Endometrial microvascular endothelial cells (primary cell): ENCODE measurements around the gene TPD52L1. TPM values are rescaled to one million over a fixed set of nuclear protein-coding genes. Genes with fewer than 3 reads are reported as not detected.

Source experiments
- in situ Hi-C: cut with HindIII; loops from 2 replicates; pipeline ENCODE4 v1.10.0; 2017; ENCODE audit warnings: low sequenced_read_pairs, low pct_unique_long_range_greater_than_20kb; ENCODE audit errors: inconsistent ontology term
- total RNA-seq: library from RNA; depleted of rRNA; stranded (reverse); fragments of >200 nt; gene quantifications from one replicate; pipeline ENCODE4 v1.2.3, GENCODE V29; 2015; ENCODE audit errors: inconsistent ontology term

Gene TPD52L1
- total RNA-seq, 1 donor from 2014 or later: 2.0 TPM

DNA sequence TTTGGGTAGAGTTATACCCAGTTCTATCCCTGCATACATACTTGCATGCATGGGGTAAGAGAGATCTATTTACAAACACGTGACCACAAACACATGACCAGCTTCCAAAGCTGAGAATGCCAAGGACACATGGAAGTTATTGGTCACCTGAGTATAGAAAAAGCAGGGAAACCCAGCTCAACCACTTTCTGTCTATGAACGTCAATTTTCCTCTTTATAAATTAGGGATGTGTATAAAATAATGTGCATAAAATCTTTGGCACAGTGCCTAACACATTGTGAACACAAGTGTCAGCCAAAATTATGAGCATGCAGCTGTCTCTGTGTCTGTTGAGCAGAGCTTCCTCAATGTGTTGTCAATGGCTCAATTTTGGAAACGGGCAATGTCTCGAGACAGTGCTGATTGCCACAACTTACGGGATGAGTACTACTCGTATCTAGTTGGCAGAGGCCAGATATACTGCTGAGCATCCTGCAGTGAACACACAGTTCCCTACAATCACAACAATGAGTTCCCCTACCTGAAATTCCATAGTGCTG, 44.9 kb downstream of the TPD52L1 start:
- in situ Hi-C loops: no loop called here

DNA sequence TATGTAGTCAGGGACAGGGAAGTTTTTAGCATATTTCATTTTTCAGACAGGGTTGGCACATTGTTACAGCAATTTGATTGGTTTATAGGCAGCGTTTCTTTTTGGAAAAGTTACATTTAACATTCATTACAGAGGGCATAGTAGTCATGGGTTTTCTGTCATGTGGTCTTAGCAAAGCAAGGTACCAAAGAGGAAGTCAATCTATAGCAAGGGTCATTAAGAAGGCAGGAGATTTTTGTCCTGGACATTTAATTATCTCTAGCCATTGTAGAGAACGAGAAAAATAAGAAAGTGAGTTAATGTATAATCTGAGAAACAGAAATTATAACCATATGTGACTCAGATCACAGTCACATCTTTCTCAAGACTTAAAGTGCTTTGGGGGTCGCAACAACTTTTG, 47.4 kb downstream of the TPD52L1 start:
- in situ Hi-C loops: no loop called here

DNA sequence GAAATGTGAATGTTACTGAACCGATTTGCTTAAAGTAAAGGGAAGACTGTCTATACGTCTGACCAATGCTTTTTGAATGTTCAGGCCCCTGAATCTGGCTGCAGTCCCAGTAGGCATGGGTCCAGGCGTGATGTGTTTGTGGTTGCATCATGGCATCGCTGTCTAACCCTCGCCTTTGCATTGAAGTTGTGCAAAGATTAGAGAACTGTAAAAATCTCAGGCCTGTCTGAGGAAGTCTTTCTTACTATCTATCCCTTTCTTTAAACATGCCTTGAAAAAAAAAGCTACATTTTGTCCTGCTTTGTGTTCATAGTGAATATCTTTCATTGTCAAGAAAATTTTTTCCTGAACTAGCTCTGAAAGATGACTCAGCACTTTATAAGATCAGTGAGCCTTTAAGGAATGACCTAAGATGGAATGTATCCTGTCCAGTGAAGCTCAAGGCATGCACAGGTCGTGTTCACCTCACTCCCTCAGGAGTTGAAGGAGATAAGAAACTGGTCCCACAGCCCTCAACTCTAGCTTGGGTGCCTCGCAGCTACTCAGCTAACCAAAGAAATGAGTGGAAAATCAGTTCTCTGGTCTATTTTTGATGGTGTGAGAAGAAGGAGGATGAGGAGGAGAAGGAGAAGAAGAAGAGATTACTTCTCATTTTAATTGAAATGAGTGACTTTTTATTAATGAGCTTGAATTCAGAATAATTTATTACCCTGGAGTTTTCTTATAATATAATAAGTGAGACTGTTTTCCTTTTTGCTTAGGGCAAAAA, 48.6 kb downstream of the TPD52L1 start:
- in situ Hi-C loops: no loop called here

- in situ Hi-C loops: no loop called here
Observed at GRCh38 chr6:125203395-125203794, 49.8 kb downstream of the TPD52L1 start.

GRCh38 chr6:125205931-125206330, 52.4 kb downstream of the TPD52L1 start:
- in situ Hi-C loops: no loop called here

- in situ Hi-C loops: no loop called here
Observed at GRCh38 chr6:125206389-125206788, 52.8 kb downstream of the TPD52L1 start.

GRCh38 chr6:125207956-125208355, 54.4 kb downstream of the TPD52L1 start:
- in situ Hi-C loops: no loop called here

DNA sequence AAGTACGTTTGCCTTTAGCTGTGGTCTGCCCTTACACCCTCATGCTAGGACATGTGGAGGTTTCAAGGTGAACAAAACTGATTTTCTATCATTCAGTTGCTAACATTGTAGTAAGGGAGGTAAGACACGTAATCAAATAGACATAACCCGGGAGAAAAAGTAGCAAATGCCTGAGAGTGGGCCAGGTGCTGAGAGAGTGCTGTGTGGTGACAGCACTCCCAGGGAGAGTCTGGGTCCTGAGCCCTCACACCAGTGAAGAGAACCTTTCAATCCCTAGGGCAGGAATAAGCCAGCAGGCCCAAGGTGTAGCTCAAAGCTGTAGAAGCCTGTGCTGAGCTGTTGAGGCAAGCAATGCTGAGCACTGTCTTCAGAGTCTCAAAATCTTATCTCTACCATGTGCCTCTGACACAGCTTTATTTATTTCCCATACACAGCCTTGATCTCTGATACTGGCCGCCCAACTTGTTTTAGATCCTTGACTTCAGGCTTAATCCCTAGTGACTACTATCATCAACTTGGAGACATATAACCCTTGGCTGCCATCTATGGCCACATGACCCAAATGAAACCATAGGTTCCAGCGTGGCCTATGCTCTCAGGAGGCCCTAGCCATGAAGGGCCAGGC, 55.2 kb downstream of the TPD52L1 start:
- in situ Hi-C loops: no loop called here

DNA sequence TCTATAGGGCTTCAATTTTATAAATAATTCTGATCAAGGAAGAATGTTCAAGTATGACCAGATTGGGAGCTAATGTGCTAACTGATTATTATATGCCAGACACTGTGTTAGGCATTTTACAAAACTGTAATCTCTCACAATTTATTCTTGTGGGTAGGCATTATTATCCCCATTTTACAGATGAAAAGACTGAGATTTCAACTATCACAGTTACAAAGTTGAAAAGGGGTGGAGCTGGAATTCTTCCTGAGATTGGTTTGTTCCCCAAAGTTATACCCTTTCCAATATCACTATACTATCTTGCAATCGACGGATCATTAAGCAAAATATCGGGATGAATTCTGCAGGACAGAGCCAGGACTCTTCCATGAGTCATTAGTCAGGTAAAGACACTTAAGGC, 57.1 kb downstream of the TPD52L1 start:
- in situ Hi-C loops: no loop called here

- in situ Hi-C loops: no loop called here
Observed at GRCh38 chr6:125211352-125211751, 57.8 kb downstream of the TPD52L1 start.

GRCh38 chr6:125212377-125212776, 58.8 kb downstream of the TPD52L1 start:
- in situ Hi-C loops: no loop called here

GRCh38 chr6:125213939-125214338, 60.4 kb downstream of the TPD52L1 start:
- in situ Hi-C loops: no loop called here

DNA sequence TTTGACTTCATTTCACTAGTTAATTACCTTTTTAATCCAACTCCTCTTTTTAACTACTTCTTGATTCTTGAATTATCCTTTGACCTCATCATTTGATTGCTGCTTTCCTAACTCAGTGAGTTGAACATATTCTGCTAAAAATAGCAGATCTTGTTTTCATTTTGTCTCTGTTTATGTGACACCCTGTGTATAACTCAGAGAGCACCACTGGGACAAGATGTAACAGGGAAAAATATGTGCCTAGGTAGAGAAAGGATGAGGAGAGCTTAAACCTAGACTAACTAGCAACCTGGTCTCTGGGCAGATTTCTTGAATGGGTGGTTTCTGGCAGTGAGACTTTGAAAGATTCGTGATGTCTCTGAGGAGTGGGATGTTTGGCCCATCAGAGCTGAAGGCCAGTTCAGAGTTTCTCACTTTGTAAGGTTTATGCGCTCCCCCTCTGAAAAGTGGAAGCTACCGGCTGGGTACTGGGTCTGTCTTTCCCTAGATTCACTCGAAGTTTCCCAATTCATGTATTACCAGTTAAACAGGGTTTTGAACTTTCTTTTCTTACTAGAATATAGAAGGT, 61.8 kb downstream of the TPD52L1 start:
- in situ Hi-C loops: no loop called here

GRCh38 chr6:125216015-125216414, 62.4 kb downstream of the TPD52L1 start:
- in situ Hi-C loops: no loop called here

DNA sequence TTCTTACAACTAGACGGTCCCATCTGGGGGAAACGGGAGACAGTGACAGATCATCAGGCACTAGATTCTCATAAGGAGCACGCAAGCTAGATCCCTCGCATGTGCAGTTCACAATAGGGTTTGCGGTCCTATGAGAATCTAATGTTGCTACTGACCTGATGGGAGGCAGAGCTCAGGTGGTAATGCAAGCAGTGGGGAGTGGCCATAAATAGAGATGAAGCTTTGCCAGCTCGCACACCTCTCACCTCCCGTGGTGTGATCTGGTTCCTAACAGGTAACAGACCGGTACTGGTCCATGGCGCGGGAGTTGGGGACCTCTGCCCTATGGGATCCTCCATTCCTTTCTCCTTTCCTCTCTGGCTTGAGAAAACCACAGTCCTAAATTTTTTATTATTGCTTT, 63.8 kb downstream of the TPD52L1 start:
- in situ Hi-C loops: no loop called here

DNA sequence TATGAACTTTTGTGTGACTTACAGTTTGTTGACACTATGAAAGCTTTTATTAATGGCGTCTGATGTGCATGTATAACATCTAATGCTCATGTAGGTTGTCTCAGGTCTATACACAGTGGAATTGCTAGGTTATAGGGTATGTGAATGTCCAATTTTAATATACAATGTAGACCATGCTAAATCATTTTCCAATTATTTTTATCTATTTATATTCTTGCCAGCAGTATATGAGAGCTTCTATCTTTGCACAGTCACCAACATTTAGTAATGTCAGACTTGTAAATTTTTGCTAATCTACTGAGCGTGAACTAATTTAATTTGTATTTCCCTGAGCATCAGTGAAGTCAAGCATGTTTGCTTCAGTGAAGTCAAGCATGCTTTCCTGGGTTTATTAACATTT, 64.4 kb downstream of the TPD52L1 start:
- in situ Hi-C loops: no loop called here

- in situ Hi-C loops: no loop called here
Observed at GRCh38 chr6:125219361-125219895, 65.9 kb downstream of the TPD52L1 start.

- in situ Hi-C loops: no loop called here
Observed at GRCh38 chr6:125220712-125221111, 67.1 kb downstream of the TPD52L1 start.

DNA sequence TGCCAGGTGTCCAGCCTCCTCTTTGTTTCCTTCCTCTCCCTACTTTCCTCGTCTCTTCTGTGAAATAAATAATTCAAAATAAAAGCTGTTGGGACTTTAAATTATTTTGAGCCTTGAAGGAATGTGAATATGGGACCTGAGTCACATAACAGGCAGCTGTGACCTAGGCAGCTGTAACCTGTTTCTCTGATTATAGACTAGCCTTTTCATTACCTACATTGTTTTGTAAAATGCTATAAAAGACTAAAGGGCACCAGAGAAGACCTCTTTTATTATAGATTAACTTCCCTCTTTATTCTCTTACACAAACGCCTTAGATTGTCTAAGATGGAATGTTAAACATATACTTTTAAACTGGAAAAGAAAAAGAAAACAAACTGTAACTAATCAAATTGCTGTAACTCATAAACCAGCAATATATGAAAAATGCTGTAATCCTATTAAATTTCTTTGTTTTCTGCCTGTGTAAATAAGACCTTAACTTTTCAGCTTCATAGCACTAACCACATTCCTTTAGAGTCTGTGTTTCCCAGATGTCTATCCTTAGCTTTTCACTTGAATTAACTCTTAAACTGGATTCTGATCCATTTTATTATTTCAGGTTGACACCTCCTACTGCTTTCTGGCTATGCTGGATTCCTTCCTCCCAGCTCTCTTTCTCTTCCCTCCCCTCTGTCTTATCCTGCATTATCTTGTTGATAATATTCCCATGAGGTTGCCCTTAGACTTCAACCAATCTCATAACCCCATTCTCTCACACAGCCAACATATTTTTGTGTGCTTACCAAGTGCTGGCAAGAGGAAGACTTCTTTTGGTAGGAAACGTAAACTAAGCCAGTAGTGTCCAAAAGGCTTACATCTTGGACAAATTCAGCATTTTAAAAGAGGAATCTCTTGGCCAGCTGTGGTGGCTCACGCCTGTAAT, 69.2 kb downstream of the TPD52L1 start:
- in situ Hi-C loops: no loop called here
